Bronchial epithelial cell (primary cell): ENCODE measurements around the gene SLC22A7. TPM values are rescaled to one million over a fixed set of nuclear protein-coding genes. Genes with fewer than 3 reads are reported as not detected.
"Not testable (repeated sequence)": the region's sequence is repeated elsewhere in the genome, so short reads cannot be mapped to it uniquely, and the experiment has no call there.

Experiments used
- DNase-seq: peaks from one replicate; pipeline ENCODE4 v3.0.0-alpha.2; 2010; ENCODE audit warnings: low read depth
- FAIRE-seq: peaks from 2 replicates; lab custom pipeline; 2011; peaks lifted over from hg19 to GRCh38; lab: Jason Lieb, UNC
- H3K27me3 ChIP-seq: 2 replicates; pipeline ENCODE4 v1.5.1; 2011; ENCODE audit warnings: low read length; ENCODE audit not compliant: control insufficient read depth, insufficient read depth
- H3K36me3 ChIP-seq: 2 replicates; pipeline ENCODE4 v1.5.1; 2011; ENCODE audit warnings: low read length; ENCODE audit not compliant: control insufficient read depth, insufficient read depth
- H3K4me3 ChIP-seq: 2 replicates; pipeline ENCODE4 v1.5.1; 2011; ENCODE audit warnings: mild to moderate bottlenecking, low read depth, low read length, control low read depth
- total RNA-seq: library from RNA; depleted of rRNA; stranded (reverse); fragments of >200 nt; gene quantifications from 2 replicates; pipeline ENCODE4 v1.2.1, GENCODE V29; 2014
- TF ChIP-seq, protein P1 (sequence below): IDR thresholded peaks from 2 replicates; pipeline ENCODE4 v1.5.1; 2011; ENCODE audit warnings: mild to moderate bottlenecking, moderate library complexity, low read length, control low read depth, inconsistent platforms; ENCODE audit not compliant: insufficient read depth, severe bottlenecking

The SLC22A7 gene
- total RNA-seq, 1 donor from 2014 or later: not detected

DNA sequence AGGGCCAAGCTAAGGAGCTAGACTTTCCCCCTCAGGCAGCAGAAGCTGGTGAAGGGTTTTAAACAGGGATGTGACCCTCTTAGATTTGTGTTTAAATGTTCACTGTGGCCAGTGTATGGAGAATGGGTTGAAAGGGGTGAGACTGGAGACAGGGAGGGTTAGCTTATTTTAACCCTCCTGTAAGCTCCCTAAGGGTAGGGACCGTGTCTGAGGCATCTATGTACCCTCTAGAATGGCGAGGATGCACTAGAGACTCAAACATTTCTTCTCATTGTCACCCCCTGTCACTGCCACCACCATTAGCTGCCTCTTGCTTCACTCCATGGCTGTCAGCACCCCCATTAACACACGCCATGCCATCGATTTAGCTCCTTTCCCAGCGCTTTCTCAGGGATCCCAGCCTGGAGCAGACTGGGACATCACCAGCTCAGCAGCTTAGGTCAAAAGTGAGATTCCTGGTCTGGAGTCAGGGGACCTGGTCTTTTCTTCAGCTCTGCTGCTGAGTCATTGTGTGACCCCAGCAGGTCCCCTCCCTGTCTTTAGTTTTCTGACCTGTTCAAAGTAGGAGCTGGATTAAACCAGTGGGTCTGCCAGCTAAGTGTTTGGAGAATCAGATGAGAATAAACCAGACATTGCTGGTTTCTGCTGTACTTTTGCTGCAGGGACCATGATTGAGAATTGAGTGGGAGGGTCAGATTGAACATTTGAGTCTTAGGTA, 1.1 kb upstream of the SLC22A7 start:
- TF ChIP-seq, protein P1, sequence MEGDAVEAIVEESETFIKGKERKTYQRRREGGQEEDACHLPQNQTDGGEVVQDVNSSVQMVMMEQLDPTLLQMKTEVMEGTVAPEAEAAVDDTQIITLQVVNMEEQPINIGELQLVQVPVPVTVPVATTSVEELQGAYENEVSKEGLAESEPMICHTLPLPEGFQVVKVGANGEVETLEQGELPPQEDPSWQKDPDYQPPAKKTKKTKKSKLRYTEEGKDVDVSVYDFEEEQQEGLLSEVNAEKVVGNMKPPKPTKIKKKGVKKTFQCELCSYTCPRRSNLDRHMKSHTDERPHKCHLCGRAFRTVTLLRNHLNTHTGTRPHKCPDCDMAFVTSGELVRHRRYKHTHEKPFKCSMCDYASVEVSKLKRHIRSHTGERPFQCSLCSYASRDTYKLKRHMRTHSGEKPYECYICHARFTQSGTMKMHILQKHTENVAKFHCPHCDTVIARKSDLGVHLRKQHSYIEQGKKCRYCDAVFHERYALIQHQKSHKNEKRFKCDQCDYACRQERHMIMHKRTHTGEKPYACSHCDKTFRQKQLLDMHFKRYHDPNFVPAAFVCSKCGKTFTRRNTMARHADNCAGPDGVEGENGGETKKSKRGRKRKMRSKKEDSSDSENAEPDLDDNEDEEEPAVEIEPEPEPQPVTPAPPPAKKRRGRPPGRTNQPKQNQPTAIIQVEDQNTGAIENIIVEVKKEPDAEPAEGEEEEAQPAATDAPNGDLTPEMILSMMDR: no peak
- Histone ChIP-seq H3K36me3 (no peaks in the 10 kb centered on the region), H3K27me3 (no peaks in the 10 kb centered on the region), H3K4me3 (no peak overlapping the region)
- DNase-seq (no peak), FAIRE-seq (no peak)

DNA sequence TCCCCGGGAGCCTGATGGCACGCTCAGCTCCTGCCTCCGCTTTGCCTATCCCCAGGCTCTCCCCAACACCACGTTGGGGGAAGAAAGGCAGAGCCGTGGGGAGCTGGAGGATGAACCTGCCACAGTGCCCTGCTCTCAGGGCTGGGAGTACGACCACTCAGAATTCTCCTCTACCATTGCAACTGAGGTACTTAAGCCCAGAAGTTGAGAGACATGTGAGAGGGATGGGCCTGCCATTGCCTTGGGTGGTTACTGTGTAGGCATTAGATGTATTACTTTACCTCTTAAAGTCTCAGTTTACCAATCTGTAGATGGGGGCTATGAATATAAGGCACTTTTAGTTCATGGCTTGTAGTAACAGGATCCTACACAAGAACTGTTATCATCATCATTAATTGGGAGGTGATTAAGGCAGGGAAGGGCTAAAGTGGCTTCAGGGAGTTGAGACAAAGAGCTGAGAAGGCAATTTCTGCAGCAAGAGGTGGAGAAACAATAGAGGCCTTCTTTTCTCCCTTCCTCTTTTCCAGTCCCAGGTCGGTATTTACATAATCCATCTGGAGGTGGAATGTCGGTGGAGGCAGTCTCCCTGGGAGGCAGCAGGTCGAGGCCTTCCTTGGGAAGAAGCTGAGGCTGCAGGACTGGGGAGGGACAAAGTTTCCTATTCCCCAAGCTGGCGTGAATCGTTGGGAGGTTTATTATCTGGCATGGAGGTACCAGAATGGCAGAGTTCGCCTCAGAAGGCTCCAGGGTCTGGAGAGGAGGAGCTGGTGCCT, 691 bp downstream of the SLC22A7 start:
- FAIRE-seq (no peak), DNase-seq (no peak)
- no peaks in the 10 kb centered on the region for H3K27me3 ChIP-seq
- TF ChIP-seq, protein P1: no peak
- no peaks in the 10 kb centered on the region for H3K36me3 ChIP-seq
- H3K4me3 ChIP-seq: no peak overlapping the region

DNA sequence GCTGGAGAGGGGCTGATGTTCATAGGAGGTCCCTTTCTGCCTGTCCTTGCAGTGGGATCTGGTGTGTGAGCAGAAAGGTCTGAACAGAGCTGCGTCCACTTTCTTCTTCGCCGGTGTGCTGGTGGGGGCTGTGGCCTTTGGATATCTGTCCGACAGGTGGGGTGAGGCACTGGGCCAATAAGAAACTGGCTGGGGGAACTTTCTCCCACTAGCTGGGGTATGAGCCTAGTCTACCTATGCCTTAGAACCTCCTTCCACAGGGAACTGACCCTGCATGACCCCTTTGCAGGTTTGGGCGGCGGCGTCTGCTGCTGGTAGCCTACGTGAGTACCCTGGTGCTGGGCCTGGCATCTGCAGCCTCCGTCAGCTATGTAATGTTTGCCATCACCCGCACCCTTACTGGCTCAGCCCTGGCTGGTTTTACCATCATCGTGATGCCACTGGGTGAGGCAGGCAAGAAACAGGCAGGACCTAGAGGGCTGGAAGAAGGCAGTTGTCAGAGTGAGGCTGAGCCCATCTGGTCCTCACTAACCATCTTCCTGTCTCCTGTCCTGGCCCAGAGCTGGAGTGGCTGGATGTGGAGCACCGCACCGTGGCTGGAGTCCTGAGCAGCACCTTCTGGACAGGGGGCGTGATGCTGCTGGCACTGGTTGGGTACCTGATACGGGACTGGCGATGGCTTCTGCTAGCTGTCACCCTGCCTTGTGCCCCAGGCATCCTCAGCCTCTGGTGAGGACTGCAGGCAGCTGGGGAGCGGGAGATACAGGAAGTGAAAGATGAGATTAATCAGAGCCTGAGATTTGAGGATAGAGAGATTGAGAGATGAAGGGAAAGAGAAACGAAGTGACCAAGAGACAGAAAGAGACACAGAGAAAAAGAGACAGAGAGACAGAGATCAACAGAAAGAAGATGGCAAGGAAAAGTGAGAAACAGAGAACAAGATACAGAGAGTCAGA, 1.6 kb downstream of the SLC22A7 start:
- no peaks in the 10 kb centered on the region for H3K36me3 ChIP-seq
- no peak overlapping the region for H3K4me3 ChIP-seq
- no peak for DNase-seq
- no peaks in the 10 kb centered on the region for H3K27me3 ChIP-seq
- TF ChIP-seq, protein P1: no peak
- FAIRE-seq: no peak

DNA sequence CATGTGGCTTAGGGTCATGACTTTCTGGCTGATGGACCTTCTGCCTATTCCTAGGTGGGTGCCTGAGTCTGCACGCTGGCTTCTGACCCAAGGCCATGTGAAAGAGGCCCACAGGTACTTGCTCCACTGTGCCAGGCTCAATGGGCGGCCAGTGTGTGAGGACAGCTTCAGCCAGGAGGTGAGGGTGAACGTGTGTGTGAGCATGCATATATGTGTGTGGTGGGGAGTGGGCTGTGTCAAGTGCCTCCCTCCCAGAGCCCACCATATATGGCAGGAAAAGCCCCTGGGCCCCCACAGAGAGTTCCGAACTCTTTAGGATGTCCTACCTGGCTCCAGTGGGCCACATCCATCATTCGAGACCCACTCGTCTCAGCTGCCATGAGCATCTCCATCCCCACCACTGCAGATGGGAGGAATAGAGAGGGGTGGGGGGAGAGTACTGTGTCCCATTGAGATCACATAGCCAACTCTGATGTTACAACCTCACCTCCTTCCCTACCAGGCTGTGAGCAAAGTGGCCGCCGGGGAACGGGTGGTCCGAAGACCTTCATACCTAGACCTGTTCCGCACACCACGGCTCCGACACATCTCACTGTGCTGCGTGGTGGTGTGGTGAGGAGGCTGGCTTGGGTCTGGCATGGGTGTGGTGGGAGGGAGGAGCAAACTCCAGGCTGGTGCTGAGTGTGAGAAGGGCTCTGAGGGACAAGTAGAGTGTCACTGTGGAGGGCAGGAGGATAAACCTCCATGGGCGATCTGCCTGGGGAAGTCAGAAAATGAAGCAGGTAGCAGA, 3.2 kb downstream of the SLC22A7 start:
- Histone ChIP-seq H3K27me3 (no peaks in the 10 kb centered on the region), H3K36me3 (no peaks in the 10 kb centered on the region), H3K4me3 (no peak overlapping the region)
- TF ChIP-seq, protein P1: no peak
- no peak for DNase-seq
- no peak for FAIRE-seq

DNA sequence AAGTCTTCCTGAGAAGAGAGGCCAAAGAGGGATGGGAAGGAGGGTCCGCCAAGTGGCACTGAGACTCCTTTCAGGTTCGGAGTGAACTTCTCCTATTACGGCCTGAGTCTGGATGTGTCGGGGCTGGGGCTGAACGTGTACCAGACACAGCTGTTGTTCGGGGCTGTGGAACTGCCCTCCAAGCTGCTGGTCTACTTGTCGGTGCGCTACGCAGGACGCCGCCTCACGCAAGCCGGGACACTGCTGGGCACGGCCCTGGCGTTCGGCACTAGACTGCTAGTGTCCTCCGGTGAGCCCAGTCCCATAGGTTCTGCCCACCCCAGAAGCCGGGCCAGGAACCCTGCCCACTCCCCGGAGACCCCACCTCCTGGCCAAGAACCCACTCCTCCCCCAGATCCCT, 4.1 kb downstream of the SLC22A7 start:
- TF ChIP-seq, protein P1: no peak
- no peak for DNase-seq
- H3K27me3 ChIP-seq: no peaks in the 10 kb centered on the region
- FAIRE-seq: no peak
- no peaks in the 10 kb centered on the region for H3K36me3 ChIP-seq
- H3K4me3 ChIP-seq: no peak overlapping the region

DNA sequence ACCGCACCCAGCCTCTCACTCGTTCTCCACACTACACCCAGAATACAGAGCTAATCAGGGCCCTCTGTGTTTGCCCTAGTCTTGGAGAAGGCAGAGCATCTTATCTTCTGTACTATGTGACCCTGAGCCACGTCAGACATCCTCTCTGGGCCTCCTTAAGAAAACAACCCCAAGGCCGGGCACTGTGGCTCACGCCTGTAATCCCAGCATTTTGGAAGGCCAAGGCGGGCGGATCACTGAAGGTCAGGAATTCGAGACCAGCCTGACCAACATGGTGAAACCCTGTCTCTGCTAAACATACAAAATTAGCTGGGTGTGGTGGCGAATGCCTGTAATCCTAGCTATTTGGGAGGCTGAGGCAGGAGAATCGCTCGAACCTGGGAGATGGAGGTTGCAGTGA, 4.9 kb downstream of the SLC22A7 start:
- not testable (repeated sequence) for H3K27me3 ChIP-seq, H3K4me3 ChIP-seq, H3K36me3 ChIP-seq, FAIRE-seq, DNase-seq
